ENCODE measurements around the gene OPCML.
"Not testable (repeated sequence)": the region's sequence is repeated elsewhere in the genome, so short reads cannot be mapped to it uniquely, and the experiment has no call there.

The OPCML gene

GRCh38 chr11:132373405-132374143 lies 1158.7 kb downstream of the OPCML start:
- no peaks in the 10 kb centered on the region for H3K36me3 Mint-ChIP-seq
- no peaks in the 10 kb centered on the region for H3K27me3 Mint-ChIP-seq
- no peaks in the 10 kb centered on the region for H3K4me1 Mint-ChIP-seq
- no peak overlapping the region for H3K4me3 Mint-ChIP-seq
- no peak overlapping the region for H3K27ac Mint-ChIP-seq
- H3K9me3 Mint-ChIP-seq, result peaks cover 7% of the 10 kb centered on the region

GRCh38 chr11:132370114-132370513 lies 1162.2 kb downstream of the OPCML start:
- not testable (repeated sequence) for H3K27me3 Mint-ChIP-seq, H3K9me3 Mint-ChIP-seq, H3K4me1 Mint-ChIP-seq, H3K27ac Mint-ChIP-seq, H3K4me3 Mint-ChIP-seq, H3K36me3 Mint-ChIP-seq

- Mint-ChIP-seq H3K27ac (no peak overlapping the region), H3K4me3 (no peak overlapping the region)
Observed at GRCh38 chr11:132367293-132367692, 1165.0 kb downstream of the OPCML start.

DNA sequence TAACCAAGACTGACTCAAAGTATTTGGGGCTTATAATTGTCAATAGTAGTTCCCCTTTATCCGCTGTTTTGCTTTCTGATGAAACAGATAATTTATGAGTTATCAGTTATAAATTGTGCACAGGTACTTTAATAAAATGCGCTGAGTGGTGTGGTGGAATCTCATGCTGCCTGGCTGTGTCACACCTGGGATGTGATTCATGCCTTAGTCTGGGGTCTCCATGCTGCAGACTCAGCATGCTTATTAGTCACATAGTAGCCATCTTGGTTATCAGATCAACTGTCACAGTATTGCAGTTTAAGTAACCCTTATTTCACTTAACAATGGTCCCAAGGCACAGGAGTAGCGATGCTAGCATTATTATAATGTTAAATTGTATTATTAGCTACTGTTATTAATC lies 1166.7 kb downstream of the OPCML start:
- Mint-ChIP-seq H3K36me3 (no peaks in the 10 kb centered on the region), H3K4me1 (no peaks in the 10 kb centered on the region), H3K9me3 (peaks cover 5% of the 10 kb centered on the region), H3K27ac (no peak overlapping the region), H3K27me3 (peaks cover 2% of the 10 kb centered on the region), H3K4me3 (no peak overlapping the region)

More at GRCh38 chr11:132367293-132367692, 1165.0 kb downstream of the OPCML start:
- Mint-ChIP-seq H3K9me3 (peaks cover 5% of the 10 kb centered on the region), H3K36me3 (no peaks in the 10 kb centered on the region), H3K4me1 (no peaks in the 10 kb centered on the region), H3K27me3 (peaks cover 2% of the 10 kb centered on the region)
